BJ (cell line): ENCODE measurements around the gene S100A7A. TPM values are rescaled to one million over a fixed set of nuclear protein-coding genes. Genes with fewer than 3 reads are reported as not detected.

Experiments used
- CTCF ChIA-PET: fragments of 350-600 bp; formaldehyde crosslinking; extraction: SDS; loops from one replicate; lab custom pipeline; 2021; ENCODE audit warnings: antibody characterized with exemption, inconsistent platforms; lab: Yijun Ruan, JAX
- POLR2A ChIA-PET: fragments of 300-600 bp; sonication (Branson Sonifier 250); formaldehyde crosslinking; extraction: SDS; loops from one replicate; lab custom pipeline; 2021; ENCODE audit warnings: antibody characterized with exemption; lab: Charles Lee
- DNase-seq: peaks from one replicate; pipeline ENCODE4 v3.0.0-alpha.2; 2011; ENCODE audit warnings: low read depth
- H3K27me3 ChIP-seq: 2 replicates; pipeline ENCODE4 v1.6.0; 2011; ENCODE audit warnings: low read length; ENCODE audit not compliant: control insufficient read depth, insufficient read depth
- H3K36me3 ChIP-seq: 2 replicates; pipeline ENCODE4 v1.5.1; 2011; ENCODE audit warnings: low read length; ENCODE audit not compliant: control insufficient read depth, insufficient read depth
- H3K4me3 ChIP-seq: 2 replicates; pipeline ENCODE4 v1.5.1; 2011; ENCODE audit warnings: low read depth, mild to moderate bottlenecking, control low read depth, low read length
- CTCF ChIP-seq: IDR thresholded peaks from 2 replicates; pipeline ENCODE4 v1.5.1; 2011; ENCODE audit warnings: low read depth, mild to moderate bottlenecking, control low read depth, inconsistent platforms, low read length, moderate library complexity; ENCODE audit not compliant: insufficient read depth
- polyA plus RNA-seq: library from polyadenylated mRNA; depleted of rRNA; stranded (reverse); fragments of >200 nt; gene quantifications from 2 replicates; pipeline ENCODE4 v1.2.3, GENCODE V29; 2011

Gene S100A7A
- polyA plus RNA-seq, 1 experiment: not detected

- no peak for TF ChIP-seq CTCF
- no peaks in the 10 kb centered on the region for H3K27me3 ChIP-seq
- ChIA-PET CTCF (interaction anchor here (0.7 kb wide), 1 partner anchor 8 kb away, joined by 3 read pairs; no protein-coding TSS in a partner anchor), POLR2A (no interaction called here)
- no peak for DNase-seq
- no peaks in the 10 kb centered on the region for H3K36me3 ChIP-seq
- no peak overlapping the region for H3K4me3 ChIP-seq
These were observed 10.5 kb downstream of the S100A7A start for GRCh38 chr1:153426809-153427208.

GRCh38 chr1:153428073-153428638 lies 11.8 kb downstream of the S100A7A start:
- no peak for DNase-seq
- ChIA-PET CTCF (interaction anchor here (0.9 to 1.0 kb wide), 2 partner anchors 10 to 66 kb away, joined by 3 read pairs; no protein-coding TSS in a partner anchor), POLR2A (no interaction called here)
- Histone ChIP-seq H3K27me3 (no peaks in the 10 kb centered on the region), H3K4me3 (no peak overlapping the region), H3K36me3 (no peaks in the 10 kb centered on the region)
- TF ChIP-seq CTCF: no peak

- DNase-seq: no peak
- Histone ChIP-seq H3K4me3 (no peak overlapping the region), H3K27me3 (no peaks in the 10 kb centered on the region), H3K36me3 (no peaks in the 10 kb centered on the region)
- POLR2A ChIA-PET: no interaction called here
- TF ChIP-seq CTCF: no peak
- CTCF ChIA-PET: interaction anchor here (0.9 to 1.0 kb wide), 2 partner anchors 10 to 65 kb away, joined by 3 read pairs; no protein-coding TSS in a partner anchor
These were observed 12.5 kb downstream of the S100A7A start for GRCh38 chr1:153428791-153429190.

- DNase-seq: no peak
- CTCF ChIA-PET: interaction anchor here (0.9 to 1.0 kb wide), 2 partner anchors 9 to 65 kb away, joined by 3 read pairs; no protein-coding TSS in a partner anchor
- no peaks in the 10 kb centered on the region for H3K36me3 ChIP-seq
- POLR2A ChIA-PET: no interaction called here
- no peak overlapping the region for H3K4me3 ChIP-seq
- no peak for TF ChIP-seq CTCF
- H3K27me3 ChIP-seq: no peaks in the 10 kb centered on the region
These were observed 13.2 kb downstream of the S100A7A start for GRCh38 chr1:153429266-153430165.

- CTCF ChIA-PET: no interaction called here
These were observed 13.8 kb downstream of the S100A7A start for GRCh38 chr1:153430166-153430553.

More at GRCh38 chr1:153430166-153430553, 13.8 kb downstream of the S100A7A start:
- POLR2A ChIA-PET: no interaction called here
- Histone ChIP-seq H3K27me3 (no peaks in the 10 kb centered on the region), H3K4me3 (no peak overlapping the region), H3K36me3 (no peaks in the 10 kb centered on the region)
- TF ChIP-seq CTCF: no peak
- DNase-seq: no peak
